Uterus (tissue), 2 donors: ENCODE data around the gene CELA3A.
"Not testable (repeated sequence)": the region's sequence is repeated elsewhere in the genome, so short reads cannot be mapped to it uniquely, and the experiment has no call there.

Experiments
- CTCF ChIP-seq, 4 experiments: fragments of 200-600 bp in 2 of 4; fragments of 450-650 bp in 2 of 4; sonication (generic) in 2 of 4; IDR thresholded peaks; one replicate each; pipeline ENCODE4 v1.5.1; 2016 to 2019; ENCODE audit warnings: antibody characterized with exemption in 4 of 4, mild to moderate bottlenecking in 2 of 4, moderate library complexity in 1 of 4
- POLR2A ChIP-seq, 2 donors: fragments of 450-650 bp; IDR thresholded peaks; one replicate each; pipeline ENCODE4 v1.6.1; 2016; ENCODE audit warnings: antibody characterized with exemption in 2 of 2, mild to moderate bottlenecking in 1 of 2, moderate library complexity in 1 of 2

GRCh38 chr1:21980515-21981220, 20.8 kb upstream of the CELA3A start:
- TF ChIP-seq CTCF, POLR2A (IDR thresholded peaks at IDR 0.05): not testable (repeated sequence)
